Mononuclear cell (primary cell): ENCODE results near the gene VTN. TPM values are rescaled to one million over a fixed set of nuclear protein-coding genes. Genes with fewer than 3 reads are reported as not detected.

Experiments used
- H3K27me3 ChIP-seq: 2 replicates; pipeline ENCODE4 v1.6.0; 2011; ENCODE audit warnings: low read length, control low read depth; ENCODE audit not compliant: insufficient read depth
- H3K4me1 ChIP-seq: 2 replicates; pipeline ENCODE4 v1.5.1; 2011; ENCODE audit warnings: mild to moderate bottlenecking, low read length, control low read depth; ENCODE audit not compliant: insufficient read depth
- H3K4me3 ChIP-seq: 2 replicates; pipeline ENCODE4 v1.5.1; 2011; ENCODE audit warnings: mild to moderate bottlenecking, low read length, moderate library complexity
- H3K9me3 ChIP-seq: 2 replicates; pipeline ENCODE4 v1.5.1; 2011; ENCODE audit warnings: low read depth, mild to moderate bottlenecking, control low read depth, low read length
- total RNA-seq: library from RNA; depleted of rRNA; stranded (reverse); fragments of >200 nt; gene quantifications from one replicate; pipeline ENCODE4 v1.2.3, GENCODE V29; 2012

The VTN gene
- total RNA-seq, 1 donor, result not detected

DNA sequence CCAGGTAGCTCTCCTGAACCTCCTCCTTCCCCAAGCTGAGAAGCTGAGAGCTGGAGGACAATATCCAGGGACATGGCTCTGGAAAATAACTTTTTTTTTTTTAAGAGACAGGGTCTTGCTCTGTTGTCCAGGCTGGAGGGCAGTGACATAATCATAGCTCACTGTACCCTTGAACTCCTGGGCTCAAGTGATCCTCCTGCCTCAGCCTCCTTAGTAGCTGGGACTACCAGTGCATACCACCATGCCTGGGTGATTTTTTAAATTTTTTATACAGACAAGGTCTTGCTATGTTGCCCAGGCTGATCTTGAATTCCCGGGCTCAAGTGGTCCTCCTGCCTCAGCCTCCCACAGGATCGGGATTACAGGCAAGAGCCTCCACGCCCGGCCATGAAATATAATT lies 29.7 kb upstream of the VTN start:
- Histone ChIP-seq H3K4me1 (peaks cover 19% of the 10 kb centered on the region), H3K27me3 (no peaks in the 10 kb centered on the region), H3K4me3 (no peak overlapping the region), H3K9me3 (no peaks in the 10 kb centered on the region)

DNA sequence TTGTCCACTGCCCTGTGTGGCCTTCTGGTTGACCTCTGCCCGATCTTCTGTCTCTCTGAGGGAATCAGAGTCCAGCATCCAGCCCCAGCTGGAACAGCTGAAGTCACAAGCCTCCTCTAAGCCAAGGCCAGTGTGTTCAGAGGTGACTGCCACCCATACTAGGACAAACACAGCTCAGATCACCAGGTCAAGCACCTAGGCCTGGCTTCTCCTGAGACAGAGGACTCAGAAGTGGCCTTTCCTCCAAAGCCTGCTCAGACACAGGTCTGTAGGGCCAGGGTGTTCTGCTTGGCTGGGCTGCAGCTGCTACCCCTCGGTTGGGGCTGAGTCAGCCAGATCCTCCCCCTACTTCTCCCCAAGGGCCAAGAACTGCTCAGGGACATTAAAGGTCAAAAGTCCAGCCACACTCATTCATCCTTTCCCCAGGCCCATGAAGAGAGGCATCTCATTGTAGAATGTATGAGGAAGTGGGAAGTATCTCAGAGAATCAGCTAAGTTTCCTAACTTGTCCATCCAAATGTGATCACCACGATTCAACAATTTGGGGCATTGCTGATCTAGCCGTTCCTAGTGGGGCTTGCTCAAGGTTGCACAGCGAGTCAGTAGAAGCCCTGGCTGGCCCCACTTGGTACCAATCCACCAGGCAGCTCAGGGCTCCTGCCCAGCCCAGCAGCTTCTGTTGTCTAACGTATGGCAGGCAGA lies 28.3 kb upstream of the VTN start:
- peaks cover 6% of the 10 kb centered on the region for H3K4me1 ChIP-seq
- no peaks in the 10 kb centered on the region for H3K27me3 ChIP-seq
- H3K9me3 ChIP-seq, result no peaks in the 10 kb centered on the region
- no peak overlapping the region for H3K4me3 ChIP-seq

DNA sequence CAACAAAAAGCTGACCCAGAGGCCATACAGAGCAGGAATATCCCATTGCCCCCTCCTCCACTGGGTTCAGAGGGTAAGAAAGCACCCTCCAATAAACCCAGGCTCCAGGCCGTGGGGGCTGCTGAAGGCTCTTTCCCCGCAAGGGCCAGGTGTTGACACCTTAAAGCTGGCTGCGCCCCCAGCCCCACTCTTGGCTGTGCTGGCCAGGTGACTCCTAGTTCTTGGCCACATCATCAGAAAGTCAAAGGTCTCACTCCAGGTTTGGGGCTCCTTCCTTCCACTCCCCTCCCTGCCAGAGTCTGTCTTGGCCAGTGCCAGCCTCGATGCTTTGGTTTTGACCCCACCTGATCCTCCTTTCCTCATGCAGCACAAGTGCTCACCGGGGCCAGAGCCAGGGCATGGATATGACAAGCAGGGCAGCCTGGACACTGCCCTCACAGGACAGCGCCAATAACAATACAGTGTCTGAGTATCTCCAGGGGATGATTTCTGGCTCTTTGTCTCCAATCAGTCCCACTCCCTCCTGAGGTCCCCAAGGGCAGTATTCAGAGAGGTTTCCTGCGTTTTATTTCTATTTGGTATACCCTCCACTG lies 27.7 kb upstream of the VTN start:
- no peaks in the 10 kb centered on the region for H3K9me3 ChIP-seq
- H3K4me1 ChIP-seq, result no peaks in the 10 kb centered on the region
- H3K27me3 ChIP-seq, result no peaks in the 10 kb centered on the region
- no peak overlapping the region for H3K4me3 ChIP-seq

DNA sequence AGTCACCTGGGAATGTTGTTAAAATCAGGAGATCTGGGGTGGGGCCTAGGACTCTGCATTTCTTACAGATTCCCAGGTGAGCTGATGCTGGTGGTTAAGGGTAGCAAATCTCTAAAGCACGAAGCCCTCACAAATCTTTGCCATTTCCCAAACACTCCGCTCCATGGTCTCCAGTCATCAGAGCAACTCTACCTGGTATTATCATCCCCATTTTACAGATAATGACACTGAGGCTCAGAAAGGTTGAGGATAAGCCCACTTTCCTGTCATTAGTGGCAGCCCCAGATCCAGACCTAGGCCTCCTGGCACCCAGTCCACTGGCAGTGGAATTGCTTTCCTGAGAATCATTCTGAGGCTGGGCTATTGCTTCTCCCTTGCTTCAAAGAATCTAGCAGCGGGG lies 27.2 kb upstream of the VTN start:
- H3K27me3 ChIP-seq, result no peaks in the 10 kb centered on the region
- H3K4me1 ChIP-seq, result no peaks in the 10 kb centered on the region
- H3K9me3 ChIP-seq, result no peaks in the 10 kb centered on the region
- no peak overlapping the region for H3K4me3 ChIP-seq

DNA sequence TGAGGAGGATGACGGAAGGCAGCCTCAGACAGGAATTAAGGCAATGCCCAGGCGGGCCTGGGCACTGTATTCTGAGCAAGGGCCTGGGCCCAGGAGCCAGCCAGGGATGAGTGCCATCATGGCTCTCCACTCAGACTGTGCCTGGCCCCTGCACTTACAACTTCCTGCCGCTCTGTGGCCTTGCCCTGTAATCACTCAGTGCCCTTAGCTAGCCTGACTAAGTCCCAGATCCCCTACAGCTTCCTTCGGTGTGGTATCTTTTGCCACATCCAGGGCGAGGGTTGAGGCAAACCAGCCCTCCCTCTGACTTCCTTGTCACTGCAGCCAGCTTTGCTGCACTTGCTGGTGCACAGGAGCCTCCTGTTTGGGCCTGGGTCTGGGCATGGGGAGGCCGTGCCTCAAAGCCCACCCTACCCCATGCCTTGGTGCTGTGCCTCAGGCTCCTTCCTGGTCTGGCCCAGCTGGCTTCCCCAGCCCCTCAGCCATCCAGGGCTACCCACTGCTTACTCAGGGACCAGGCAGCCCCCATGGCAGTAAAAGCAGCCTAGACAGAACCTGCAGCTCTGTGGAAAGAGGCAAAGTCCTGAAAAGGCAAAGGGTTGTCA lies 26.6 kb upstream of the VTN start:
- Histone ChIP-seq H3K4me1 (no peaks in the 10 kb centered on the region), H3K9me3 (no peaks in the 10 kb centered on the region), H3K27me3 (no peaks in the 10 kb centered on the region), H3K4me3 (no peak overlapping the region)

DNA sequence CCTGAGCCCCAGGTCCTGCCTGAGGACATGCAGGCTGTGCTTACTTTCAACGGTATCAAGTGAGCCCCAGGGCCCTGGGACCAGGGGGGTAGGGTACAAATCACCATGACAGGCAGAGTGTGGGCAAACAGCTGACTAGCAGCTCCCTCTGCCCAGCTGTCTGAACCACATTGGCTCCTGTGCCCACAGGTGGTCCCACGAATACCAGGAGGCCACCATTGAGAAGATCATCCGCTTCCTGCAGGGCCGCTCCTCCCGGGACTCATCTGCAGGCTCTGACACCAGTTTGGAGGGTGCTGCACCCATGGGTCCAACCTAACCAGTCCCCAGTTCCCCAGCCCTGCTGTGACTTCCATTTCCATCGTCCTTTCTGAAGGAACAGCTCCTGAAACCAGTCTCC lies 25.9 kb upstream of the VTN start:
- Histone ChIP-seq H3K4me3 (no peak overlapping the region), H3K4me1 (no peaks in the 10 kb centered on the region), H3K27me3 (no peaks in the 10 kb centered on the region), H3K9me3 (no peaks in the 10 kb centered on the region)

DNA sequence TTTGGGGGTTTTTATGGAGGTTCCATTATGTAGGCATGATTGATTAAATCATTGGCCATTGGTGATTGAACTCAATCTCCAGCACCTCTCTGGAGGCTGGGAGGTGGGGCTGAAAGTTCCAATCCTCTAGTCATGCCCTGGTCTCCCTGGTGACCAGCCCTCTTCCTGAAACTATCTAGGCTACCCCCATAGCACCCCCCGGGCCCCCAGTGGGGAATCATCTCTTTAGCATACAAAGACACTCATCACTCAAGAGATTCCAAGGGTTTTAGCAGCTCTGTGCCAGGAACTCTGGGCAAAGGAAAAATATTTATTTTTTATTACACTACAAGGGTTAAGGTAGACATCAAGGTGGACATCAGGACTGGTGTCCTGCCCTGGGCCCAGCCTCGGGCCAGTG lies 25.3 kb upstream of the VTN start:
- no peak overlapping the region for H3K4me3 ChIP-seq
- no peaks in the 10 kb centered on the region for H3K27me3 ChIP-seq

DNA sequence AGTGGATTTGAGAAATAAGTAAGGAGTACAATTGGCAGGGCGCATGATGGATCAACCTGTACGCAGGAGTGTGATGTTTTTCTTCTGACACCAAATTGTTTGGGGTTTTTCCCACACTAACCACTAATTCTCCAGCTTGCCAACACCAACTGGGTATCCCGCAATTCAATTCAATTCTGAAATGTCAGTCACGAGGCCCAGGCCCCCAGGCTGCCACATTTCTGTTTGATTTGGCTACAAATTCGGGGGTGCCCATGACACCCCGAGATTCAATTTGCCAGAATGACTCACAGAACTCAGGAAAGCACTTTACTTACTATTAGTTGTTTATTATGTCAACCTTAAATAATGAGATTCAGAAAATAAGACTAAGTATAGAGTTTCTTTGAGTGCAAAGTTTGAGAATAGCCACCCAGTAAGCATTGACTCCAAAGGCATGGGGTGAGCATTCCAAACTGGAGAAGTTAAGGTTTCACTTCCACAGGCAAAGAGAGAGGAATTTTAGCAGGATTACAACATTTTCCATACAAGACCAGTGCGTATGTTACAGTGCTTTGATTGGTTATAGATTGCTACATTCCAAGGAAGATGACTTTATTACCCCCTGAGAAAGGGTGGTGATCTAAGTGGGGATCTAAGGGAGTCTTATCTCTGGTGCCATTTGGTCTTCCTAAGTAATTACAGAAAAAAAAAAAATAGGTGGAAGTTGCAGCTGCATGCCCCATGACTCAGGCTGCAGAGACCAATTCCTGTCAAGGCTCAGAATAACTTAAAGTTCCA lies 24.4 kb upstream of the VTN start:
- no peaks in the 10 kb centered on the region for H3K4me1 ChIP-seq
- no peak overlapping the region for H3K4me3 ChIP-seq
- H3K9me3 ChIP-seq, result no peaks in the 10 kb centered on the region
- H3K27me3 ChIP-seq, result no peaks in the 10 kb centered on the region

More for the DNA sequence above, 25.3 kb upstream of the VTN start:
- Histone ChIP-seq H3K9me3 (no peaks in the 10 kb centered on the region), H3K4me1 (no peaks in the 10 kb centered on the region)

DNA sequence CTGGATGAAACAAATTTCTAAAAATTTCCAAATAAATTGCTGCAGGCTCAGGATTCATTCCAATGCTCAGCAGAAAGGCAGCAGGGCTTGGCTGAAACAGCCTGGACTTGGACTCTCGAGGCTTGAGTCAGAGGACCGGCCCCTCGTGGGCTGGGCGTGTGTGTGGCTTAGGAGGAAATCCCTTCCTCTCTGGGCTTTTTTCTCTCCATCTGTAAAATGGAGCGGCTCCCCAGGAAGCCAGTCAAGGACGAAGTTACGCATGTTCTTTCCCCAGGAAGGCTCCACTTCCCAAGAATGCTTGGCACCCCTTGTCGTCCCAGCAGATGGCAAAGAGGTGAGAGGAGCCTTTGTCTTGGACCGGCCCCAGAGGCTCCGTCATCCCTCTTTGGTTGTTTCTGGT lies 22.4 kb upstream of the VTN start:
- H3K4me3 ChIP-seq, result no peak overlapping the region
- H3K9me3 ChIP-seq, result no peaks in the 10 kb centered on the region
- no peaks in the 10 kb centered on the region for H3K27me3 ChIP-seq
- H3K4me1 ChIP-seq, result no peaks in the 10 kb centered on the region

DNA sequence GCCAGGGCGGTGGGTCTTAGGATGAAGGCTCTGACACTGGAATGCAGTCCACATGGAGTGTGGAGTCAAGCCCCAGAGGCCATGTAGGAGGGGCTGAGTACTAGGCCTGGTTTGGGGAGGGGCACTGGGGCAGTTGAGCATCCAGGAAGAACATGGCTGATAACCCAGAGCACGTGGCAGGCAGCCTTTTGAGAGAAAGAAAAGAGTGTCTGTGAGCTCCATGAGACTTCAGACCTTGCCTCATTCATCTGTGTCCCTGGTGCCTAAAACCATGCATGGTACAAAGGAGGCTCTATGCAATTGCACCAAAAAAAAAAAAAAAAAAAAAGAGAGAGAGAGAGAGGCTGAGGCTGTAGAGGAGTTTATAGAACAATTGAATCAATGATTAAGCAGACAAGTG lies 21.3 kb upstream of the VTN start:
- Histone ChIP-seq H3K4me3 (no peak overlapping the region), H3K9me3 (no peaks in the 10 kb centered on the region), H3K4me1 (no peaks in the 10 kb centered on the region), H3K27me3 (no peaks in the 10 kb centered on the region)

DNA sequence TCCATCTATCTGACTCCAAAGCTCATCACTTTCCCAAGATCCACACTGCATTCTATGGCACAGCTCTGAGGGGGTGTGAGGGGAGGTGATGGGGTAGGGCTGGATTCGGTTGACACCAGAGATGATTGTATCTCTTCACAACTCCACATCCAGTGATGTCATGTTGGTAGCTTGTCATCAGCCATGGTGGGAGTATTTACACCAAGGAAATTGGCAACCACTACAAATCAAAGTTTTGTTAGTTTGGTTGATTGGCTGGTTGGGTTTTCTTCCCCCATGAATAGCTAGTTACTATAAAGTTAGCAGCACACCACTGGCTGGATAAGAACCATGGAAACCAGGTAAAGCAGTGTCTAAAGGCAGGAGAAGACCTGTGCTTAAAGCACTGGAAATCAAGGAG lies 20.9 kb upstream of the VTN start:
- Histone ChIP-seq H3K27me3 (no peaks in the 10 kb centered on the region), H3K4me1 (no peaks in the 10 kb centered on the region), H3K4me3 (no peak overlapping the region), H3K9me3 (no peaks in the 10 kb centered on the region)

DNA sequence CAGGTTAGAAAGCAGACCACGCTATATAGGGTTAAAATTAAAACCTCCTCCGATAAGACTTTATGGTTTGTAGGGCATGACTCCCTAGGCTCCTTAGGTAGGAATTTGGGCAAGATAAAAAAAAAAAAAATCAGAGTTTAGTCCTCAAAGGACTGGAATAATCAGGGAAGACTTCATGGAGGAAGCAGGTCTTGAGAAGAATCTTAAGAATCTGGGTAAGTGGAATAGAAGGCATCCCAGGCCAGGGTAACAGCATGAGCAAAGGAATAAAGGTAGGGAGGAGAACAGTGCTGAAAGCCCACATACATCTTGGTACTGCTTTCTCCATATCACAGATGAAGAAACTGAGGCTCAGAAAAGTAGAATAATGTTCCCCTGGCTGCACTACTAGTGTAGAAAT lies 20.5 kb upstream of the VTN start:
- Histone ChIP-seq H3K9me3 (no peaks in the 10 kb centered on the region), H3K27me3 (no peaks in the 10 kb centered on the region), H3K4me1 (peaks cover 3% of the 10 kb centered on the region), H3K4me3 (no peak overlapping the region)

DNA sequence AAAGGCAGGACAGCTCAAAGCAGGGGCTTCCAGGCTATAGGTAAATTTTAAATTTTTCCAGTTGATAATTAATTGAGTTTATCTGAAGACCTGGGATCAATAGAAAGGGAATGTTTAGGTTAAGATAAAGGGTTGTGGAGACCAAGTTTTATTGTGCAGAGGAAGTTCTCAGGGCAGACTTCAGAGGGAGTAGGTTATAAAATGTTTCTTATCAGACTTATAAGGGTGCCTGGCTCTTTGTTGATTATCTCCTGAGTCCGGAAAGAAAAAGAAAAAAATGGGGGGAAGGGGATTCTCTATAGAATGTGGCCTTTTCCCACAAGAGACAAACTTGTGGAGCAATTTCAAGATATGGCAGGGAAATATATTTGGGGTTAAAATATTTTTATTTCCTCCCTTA lies 20.0 kb upstream of the VTN start:
- Histone ChIP-seq H3K27me3 (no peaks in the 10 kb centered on the region), H3K9me3 (no peaks in the 10 kb centered on the region), H3K4me1 (peaks cover 8% of the 10 kb centered on the region), H3K4me3 (no peak overlapping the region)

DNA sequence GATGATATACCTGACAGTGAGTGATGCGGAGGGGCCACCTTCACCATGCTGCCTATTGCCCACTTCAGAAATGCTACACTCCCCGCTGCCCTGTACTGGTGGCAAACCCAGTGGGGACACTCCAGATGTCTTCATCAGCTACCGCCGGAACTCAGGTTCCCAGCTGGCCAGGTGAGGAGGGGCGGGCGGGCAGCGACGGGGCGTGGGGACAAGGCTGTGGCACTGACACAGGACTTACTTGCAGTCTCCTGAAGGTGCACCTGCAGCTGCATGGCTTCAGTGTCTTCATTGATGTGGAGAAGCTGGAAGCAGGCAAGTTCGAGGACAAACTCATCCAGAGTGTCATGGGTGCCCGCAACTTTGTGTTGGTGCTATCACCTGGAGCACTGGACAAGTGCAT lies 18.0 kb upstream of the VTN start:
- no peaks in the 10 kb centered on the region for H3K9me3 ChIP-seq
- no peaks in the 10 kb centered on the region for H3K27me3 ChIP-seq
- H3K4me1 ChIP-seq, result peaks cover 20% of the 10 kb centered on the region
- H3K4me3 ChIP-seq, result no peak overlapping the region

DNA sequence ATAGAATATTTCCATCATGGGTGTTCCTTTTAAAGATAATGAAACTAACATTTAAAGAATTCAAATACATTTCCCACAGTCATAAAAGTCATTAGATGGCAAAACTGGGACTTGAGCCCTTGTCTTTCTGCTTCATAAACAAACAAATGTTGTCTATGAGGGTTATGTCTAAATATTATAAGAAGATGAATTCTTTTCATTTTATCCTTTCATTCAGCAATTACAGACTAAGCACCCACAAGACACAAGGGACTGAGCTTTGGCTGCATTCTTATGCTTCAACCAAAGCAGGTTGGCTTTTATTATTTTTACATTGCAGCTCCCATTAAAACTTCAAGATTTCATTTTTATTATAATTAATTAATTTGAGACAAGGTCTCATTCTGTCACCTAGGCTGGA lies 16.3 kb upstream of the VTN start:
- H3K4me3 ChIP-seq, result no peak overlapping the region
- no peaks in the 10 kb centered on the region for H3K9me3 ChIP-seq
- peaks cover 4% of the 10 kb centered on the region for H3K27me3 ChIP-seq
- H3K4me1 ChIP-seq, result peaks cover 22% of the 10 kb centered on the region
